Adipose tissue (tissue), 3 donors: Measurements from ENCODE around the gene IRF4. TPM values are rescaled to one million over a fixed set of nuclear protein-coding genes. Genes with fewer than 3 reads are reported as not detected.

Experiments
- H3K27ac ChIP-seq: one replicate; pipeline ENCODE4 v1.5.1; 2013; ENCODE audit warnings: low read depth, low read length
- WGBS, 3 donors: extraction: QIAGEN DNeasy Blood & Tissue Kit; methylation state at CpG; one replicate each; pipeline ENCODE4 v1.1.7; 2013; 5-methylcytosine and 5-hydroxymethylcytosine counted together
- polyA plus RNA-seq, 3 donors: library from polyadenylated mRNA; stranded (reverse); fragments of 200-250 nt; gene quantifications; one replicate each; pipeline ENCODE4 v1.2.3, GENCODE V29; 2013
- donor health status: healthy with polysubstance abuse.
- donor health status: Bipolar disorder and iron deficiency.
- donor health status: healthy.

Gene IRF4
- polyA plus RNA-seq, 3 donors = 0.40 to 1.3 (median 0.83) TPM

GRCh38 chr6:446418-447366 lies 55.1 kb downstream of the IRF4 start:
- H3K27ac ChIP-seq = no peak overlapping the region
- WGBS, 3 donors = 76 to 83% (median 82%) methylated on average over 28 of the region's 28 CpGs

GRCh38 chr6:447381-448165 lies 56.0 kb downstream of the IRF4 start:
- WGBS, 3 donors = 74 to 80% (median 79%) methylated on average over 29 of the region's 29 CpGs

GRCh38 chr6:448296-449056 lies 56.9 kb downstream of the IRF4 start:
- no peak overlapping the region for H3K27ac ChIP-seq
- 81 to 93% (median 90%) methylated on average over 19 of the region's 19 CpGs for WGBS, 3 donors

More at GRCh38 chr6:447381-448165, 56.0 kb downstream of the IRF4 start:
- no peak overlapping the region for H3K27ac ChIP-seq

GRCh38 chr6:449057-449430 lies 57.5 kb downstream of the IRF4 start:
- WGBS, 3 donors = 82 to 85% (median 84%) methylated on average over 12 of the region's 12 CpGs
- H3K27ac ChIP-seq = no peak overlapping the region

- 91 to 93% (median 91%) methylated on average over 55 to 62 of the region's 62 CpGs for WGBS, 3 donors
- H3K27ac ChIP-seq = no peak overlapping the region
Measured at GRCh38 chr6:449486-450419, 58.2 kb downstream of the IRF4 start.

GRCh38 chr6:451336-451735 lies 59.8 kb downstream of the IRF4 start:
- 84 to 94% (median 92%) methylated on average over 12 of the region's 12 CpGs for WGBS, 3 donors
- no peak overlapping the region for H3K27ac ChIP-seq

- 85 to 96% (median 93%) methylated on average over 8 of the region's 8 CpGs for WGBS, 3 donors
- no peak overlapping the region for H3K27ac ChIP-seq
Measured at GRCh38 chr6:451847-452246, 60.3 kb downstream of the IRF4 start.

- WGBS, 3 donors = 62 to 71% (median 64%) methylated on average over 8 to 9 of the region's 9 CpGs
- no peak overlapping the region for H3K27ac ChIP-seq
Measured at GRCh38 chr6:452301-453067, 60.9 kb downstream of the IRF4 start.

- WGBS, 3 donors = 43 to 54% (median 46%) methylated on average over 13 of the region's 13 CpGs
- no peak overlapping the region for H3K27ac ChIP-seq
Measured at GRCh38 chr6:453152-453551, 61.6 kb downstream of the IRF4 start.

- 63 to 67% (median 63%) methylated on average over 5 of the region's 5 CpGs for WGBS, 3 donors
- H3K27ac ChIP-seq = no peak overlapping the region
Measured at GRCh38 chr6:454148-454991, 62.8 kb downstream of the IRF4 start.

- no peak overlapping the region for H3K27ac ChIP-seq
- 84 to 91% (median 90%) methylated on average over 11 of the region's 11 CpGs for whole genome bisulfite sequencing, 3 donors
Measured at GRCh38 chr6:455006-455585, 63.5 kb downstream of the IRF4 start.

- no peak overlapping the region for H3K27ac ChIP-seq
- WGBS, 3 donors = 88 to 91% (median 88%) methylated on average over 8 of the region's 8 CpGs
Measured at GRCh38 chr6:455835-456234, 64.3 kb downstream of the IRF4 start.

GRCh38 chr6:456358-456867 lies 64.9 kb downstream of the IRF4 start:
- WGBS, 3 donors = 84 to 93% (median 92%) methylated on average over 5 of the region's 5 CpGs
- no peak overlapping the region for H3K27ac ChIP-seq

GRCh38 chr6:456887-457286 lies 65.3 kb downstream of the IRF4 start:
- H3K27ac ChIP-seq = no peak overlapping the region
- 72 to 83% (median 80%) methylated on average over 4 of the region's 4 CpGs for WGBS, 3 donors
